CD4-positive, alpha-beta T cell treated with Interleukin-1 beta for 1 hour (primary cell): Measurements from ENCODE around the gene TCAP.
A peak's percentile ranks its signal among the peaks of the same experiment; 100 is the strongest.

Experiments used
- DNase-seq, 2 donors: peaks; one replicate each; pipeline ENCODE4 v3.0.0-alpha.2; 2020 to 2022

The TCAP gene

GRCh38 chr17:39651923-39652586 is 13.1 kb upstream of the TCAP start:
- no peak for DNase-seq

- DNase-seq = no peak
Observed at GRCh38 chr17:39652587-39653315, 12.4 kb upstream of the TCAP start.

GRCh38 chr17:39653316-39653661 is 11.9 kb upstream of the TCAP start:
- no peak for DNase-seq

DNA sequence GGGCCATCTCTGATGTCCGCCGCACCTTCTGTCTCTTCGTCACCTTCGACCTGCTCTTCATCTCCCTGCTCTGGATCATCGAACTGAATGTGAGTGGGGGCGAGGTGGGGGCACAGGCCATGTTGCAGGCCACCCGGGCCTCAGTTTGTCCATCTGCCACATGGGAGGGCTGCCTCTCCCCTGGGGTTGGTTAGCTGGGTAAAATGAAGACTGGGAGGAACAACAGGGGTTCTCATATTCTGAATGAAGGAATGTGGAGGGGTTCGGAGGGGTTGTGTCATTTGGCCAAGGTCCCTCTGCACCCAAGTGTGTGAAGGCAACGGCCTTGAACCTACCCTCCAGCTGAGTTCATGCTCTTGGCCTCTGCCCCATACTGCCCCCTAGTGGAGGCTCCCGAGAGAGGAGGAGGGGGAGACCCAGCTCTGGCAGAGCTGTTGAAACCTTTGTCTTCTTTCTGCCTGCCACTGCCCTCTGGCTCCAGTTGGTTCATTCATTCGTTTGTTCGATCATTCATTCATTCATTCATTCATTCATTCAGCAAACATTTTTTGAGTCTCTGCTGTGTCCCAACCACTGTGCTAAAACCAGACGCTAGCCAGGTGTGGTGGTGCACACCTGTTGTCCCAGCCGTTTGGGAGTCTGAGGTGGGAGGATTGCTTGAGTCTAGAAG is 11.4 kb upstream of the TCAP start:
- DNase-seq = peak; percentile 73 to 82

GRCh38 chr17:39655105-39655504 is 10.0 kb upstream of the TCAP start:
- no peak for DNase-seq

DNA sequence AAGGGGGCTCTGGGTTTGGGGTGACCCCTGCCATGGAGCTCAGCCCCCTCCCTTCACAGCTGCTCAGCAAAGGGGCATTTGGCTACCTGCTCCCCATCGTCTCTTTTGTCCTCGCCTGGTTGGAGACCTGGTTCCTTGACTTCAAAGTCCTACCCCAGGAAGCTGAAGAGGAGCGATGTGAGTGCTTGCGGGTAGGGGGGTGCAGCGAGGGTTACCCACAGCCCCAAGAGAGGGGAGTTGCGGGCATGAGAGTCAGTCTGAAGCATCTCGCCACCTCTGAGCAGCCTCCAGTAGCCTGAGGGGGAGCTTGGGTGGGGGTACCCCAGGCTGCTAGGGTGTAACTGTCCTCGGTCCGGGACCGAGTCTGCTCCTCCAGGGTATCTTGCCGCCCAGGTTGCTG is 6.8 kb upstream of the TCAP start:
- DNase-seq = no peak

DNA sequence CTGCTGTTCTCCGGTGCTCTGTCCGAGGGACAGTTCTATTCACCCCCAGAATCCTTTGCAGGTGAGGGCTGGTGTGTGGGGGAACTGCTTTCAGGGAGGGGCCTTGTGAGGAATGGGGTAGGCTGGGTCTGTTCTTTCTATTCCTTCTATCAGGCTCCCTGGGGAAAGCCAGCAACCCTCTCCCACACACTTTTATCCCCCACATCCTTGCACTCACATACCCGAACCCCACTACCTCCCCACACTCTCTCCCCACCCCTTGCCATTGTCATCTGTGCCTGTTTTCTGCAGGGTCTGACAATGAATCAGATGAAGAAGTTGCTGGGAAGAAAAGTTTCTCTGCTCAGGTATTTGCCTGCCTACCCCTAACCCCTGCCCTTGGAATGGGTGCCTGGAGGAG is 6.4 kb upstream of the TCAP start:
- no peak for DNase-seq

DNA sequence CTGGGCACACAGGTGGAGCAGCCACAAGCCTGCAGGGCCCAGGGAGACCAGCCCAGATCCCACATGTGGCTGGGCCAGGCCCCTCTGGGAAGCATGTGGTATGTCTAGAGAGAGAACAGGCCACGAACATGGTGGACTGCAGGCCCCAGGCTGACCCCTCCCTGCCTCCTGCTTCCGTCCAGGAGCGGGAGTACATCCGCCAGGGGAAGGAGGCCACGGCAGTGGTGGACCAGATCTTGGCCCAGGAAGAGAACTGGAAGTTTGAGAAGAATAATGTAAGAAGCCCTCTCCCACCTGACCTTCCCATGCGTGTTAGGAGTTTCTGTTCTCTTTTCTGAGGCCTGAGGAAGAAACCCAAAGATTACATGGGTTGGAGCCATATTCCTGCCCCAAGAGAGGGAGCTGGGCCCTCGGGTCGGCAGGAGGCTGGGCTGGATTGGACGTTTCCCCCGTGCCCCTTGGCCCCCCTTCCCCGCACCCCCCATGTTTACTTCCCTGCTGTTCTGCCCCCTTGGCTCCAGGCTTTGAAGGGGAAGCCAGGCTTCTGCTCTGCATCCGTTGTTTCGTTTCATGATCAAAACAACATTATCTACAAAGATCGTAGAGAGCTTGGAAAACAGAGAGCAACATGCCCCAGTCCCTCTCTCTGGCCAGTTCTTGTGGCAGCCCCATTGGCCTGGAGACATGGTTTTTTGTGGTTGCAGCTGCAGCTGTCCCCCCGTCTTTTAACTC is 5.7 kb upstream of the TCAP start:
- no peak for DNase-seq

- DNase-seq = no peak
Observed at GRCh38 chr17:39660011-39660360, 5.2 kb upstream of the TCAP start.

- DNase-seq = no peak
Observed at GRCh38 chr17:39660397-39661385, 4.5 kb upstream of the TCAP start.

- no peak for DNase-seq
Observed at GRCh38 chr17:39661744-39662541, 3.2 kb upstream of the TCAP start.

DNA sequence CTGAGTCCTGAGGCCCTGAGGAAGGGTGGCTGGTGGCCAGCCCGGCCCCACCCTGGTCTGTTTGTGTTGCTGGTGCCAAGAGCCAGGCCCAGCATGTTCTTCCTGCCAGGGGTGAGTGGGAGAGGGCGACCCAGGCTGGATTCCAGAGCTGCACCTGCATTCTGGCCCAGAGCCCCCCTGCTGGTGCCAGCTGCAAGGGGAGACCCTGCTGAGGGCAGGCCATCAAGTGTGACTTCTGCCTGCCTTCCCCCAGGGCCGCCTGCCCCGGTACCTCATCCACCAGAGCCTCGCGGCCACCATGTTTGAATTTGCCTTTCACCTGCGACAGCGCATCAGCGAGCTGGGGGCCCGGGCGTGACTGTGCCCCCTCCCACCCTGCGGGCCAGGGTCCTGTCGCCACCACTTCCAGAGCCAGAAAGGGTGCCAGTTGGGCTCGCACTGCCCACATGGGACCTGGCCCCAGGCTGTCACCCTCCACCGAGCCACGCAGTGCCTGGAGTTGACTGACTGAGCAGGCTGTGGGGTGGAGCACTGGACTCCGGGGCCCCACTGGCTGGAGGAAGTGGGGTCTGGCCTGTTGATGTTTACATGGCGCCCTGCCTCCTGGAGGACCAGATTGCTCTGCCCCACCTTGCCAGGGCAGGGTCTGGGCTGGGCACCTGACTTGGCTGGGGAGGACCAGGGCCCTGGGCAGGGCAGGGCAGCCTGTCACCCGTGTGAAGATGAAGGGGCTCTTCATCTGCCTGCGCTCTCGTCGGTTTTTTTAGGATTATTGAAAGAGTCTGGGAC is 2.4 kb upstream of the TCAP start:
- DNase-seq = no peak

DNA sequence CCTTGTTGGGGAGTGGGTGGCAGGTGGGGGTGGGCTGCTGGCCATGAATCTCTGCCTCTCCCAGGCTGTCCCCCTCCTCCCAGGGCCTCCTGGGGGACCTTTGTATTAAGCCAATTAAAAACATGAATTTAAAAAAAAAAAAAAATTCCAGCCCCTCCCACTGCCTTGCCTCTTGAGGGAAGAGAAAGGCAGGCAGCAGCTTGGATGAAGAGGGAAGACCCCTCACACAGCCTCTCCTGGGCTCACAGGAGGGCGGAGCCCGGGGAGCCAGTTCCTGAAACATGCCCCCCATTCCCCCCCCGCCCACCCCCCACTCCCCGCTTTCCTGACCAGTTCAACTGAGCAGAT is 1.8 kb upstream of the TCAP start:
- DNase-seq = no peak

DNA sequence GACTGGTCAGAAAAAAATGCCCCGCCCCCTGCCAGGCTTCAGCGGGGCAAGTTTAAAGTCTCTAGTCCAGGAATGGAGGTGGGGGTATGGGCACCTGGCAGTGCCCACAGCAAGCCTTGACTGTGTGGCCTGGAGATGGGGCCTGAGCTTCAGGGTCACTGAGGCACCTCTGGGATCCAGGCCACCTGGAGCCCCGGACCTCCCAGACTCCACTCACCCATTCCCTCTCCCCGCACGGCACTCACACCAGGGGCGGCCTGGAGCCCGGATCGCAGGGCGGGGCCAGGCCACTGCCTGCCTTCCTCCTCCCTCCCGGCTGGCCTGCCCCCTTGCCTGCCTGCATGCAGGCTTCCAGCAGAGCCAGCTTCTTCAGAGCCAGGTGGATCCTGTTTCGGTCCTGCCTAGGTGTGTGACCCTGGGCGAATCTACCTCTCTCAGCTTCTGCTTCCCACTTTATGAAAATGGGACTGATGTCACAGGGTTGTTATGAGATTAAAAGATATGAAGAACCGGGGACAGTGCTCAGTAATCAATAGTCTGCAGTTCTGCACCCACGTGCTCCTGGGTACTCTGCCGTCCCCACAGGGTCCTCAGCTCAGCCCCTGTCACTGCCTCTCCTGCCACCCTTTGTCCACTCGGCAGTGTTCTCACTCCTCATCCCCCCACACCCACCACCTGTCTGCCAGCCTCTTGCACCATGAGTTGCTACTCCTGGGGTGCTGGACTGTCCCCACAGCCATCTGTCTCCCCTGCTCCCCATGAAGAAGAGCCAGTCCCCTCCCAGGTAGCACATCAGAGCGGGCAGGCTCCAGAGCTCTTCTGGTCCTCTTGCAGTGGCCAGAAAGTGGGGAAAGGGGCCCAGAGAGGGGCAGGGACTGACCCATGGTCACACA is 1.2 kb upstream of the TCAP start:
- DNase-seq = no peak

- DNase-seq = no peak
Observed at GRCh38 chr17:39665642-39666224, 584 bp downstream of the TCAP start.

DNA sequence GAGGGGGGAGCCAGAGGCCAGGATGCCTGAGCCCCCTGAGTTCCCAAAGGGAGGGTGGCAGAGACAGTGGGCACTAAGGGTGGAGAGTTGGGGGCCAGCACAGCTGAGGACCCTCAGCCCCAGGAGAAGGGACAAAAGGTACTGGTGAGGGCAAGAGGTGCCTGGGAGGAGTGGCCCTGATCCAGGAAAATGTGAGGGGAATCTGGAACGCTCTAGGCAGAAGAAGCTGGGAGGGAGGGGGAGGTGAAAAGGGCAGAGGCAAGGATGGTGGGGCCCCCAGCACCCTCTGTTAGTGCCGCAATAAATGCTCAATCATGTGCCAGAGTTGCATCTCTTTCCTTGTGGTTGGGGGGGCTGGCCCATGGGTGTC is 1.1 kb downstream of the TCAP start:
- no peak for DNase-seq

GRCh38 chr17:39666601-39667261 is 1.6 kb downstream of the TCAP start:
- DNase-seq = no peak

DNA sequence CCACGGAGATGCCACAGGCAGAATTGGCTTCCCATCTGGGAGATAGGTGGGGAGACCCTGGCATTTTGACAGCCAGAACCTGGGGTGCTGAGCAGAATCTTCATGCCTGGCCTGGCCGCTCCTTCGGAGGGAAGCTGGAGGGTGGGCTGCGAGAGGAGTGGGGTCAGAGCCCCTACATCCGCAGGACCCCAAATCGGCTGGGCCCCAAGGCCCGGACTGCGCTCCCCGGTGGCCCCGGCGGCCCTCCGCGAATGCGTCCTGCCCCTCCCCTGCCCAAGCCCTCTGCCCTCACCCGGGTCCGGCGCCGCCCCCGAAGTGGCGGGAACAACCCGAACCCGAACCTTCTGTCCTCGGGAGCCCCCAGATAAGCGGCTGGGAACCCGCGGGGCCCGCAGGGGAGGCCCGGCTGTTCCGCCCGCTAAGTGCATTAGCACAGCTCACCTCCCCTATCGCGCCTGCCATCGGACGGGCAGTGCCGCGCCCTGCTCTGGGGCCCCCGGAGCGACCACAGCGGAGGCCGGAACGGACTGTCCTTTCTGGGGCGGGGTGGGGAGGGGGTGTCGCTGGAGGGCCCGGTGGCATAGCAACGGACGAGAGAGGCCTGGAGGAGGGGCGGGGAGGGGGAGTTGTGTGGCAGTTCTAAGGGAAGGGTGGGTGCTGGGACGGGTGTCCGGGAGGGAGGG is 2.3 kb downstream of the TCAP start:
- DNase-seq = no peak
